Activated CD4-positive, alpha-beta T cell treated with anti-CD3 and anti-CD28 coated beads for 24 hours (primary cell): ENCODE data around the gene VMO1.
A peak's percentile ranks its signal among the peaks of the same experiment; 100 is the strongest.

Experiments used
- DNase-seq, 2 donors: peaks; one replicate each; pipeline ENCODE4 v3.0.0-alpha.2; 2020; ENCODE audit warnings: low read depth in 2 of 2

Gene VMO1

DNA sequence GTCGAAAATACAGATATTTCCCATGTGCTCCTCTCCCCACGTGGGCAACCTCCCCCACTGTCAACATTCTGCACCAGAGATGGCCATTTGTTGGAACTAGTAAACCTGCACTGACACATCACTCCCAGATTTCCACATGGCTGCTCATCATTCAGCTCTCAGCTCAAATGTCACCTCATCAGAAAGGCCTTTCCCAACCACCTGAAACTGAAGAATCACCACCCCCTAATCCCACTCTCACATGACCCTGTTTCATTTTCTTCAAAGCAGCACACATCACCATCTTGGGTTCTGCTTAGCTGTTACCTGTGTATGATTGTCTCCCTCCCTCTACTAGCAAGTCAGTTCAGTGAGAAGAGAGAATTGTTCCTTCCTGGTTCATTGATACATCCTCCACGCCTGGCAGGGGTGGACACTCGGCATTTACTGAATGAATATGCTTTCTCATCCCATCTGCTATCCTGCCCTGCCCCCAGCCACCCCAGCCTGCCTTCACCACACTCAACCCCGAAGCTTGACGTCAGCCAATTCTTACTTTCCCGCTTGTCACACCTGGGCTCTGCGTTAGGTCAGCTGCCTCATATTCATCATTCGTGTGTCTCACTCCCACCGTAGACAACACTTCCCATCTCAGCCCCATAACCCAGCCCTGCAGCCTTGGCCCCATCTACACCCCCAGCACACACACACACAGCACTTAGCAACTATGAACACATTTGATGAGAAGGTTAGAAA is 14.5 kb upstream of the VMO1 start:
- DNase-seq: no peak

DNA sequence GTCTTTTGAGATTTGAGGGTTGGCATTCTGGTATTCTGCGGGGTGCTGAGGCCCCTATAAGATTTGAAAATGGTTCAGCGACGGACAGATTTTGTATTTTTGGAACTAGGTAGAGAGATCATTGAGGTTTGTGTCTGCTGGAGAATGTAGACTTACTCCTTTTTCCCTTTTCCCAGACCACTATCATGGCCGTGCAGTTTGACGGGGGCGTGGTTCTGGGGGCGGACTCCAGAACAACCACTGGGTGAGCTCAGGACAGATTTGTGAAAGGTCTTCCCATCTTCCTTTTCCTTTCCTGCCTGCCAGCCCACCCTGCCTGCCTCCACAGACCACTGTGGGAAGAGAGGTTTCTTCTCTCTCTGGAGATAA is 10.4 kb upstream of the VMO1 start:
- no peak for DNase-seq

DNA sequence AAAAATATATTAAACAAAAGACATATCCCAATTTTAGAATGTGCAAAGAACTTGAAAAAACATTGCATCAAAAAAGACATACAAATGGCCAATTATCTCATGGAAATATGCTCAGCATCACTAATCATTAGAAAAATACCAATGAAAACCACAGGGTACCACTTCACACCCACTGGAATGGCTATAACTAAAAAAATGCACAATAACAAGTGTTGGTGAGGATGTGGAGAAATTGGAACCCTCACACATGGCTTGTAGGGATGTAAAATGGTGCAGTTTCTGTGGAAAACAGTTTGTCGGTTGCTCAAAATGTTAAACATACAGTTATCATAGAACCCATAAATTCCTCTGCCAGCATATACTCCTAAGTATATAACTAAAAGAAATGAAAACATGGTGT is 9.0 kb upstream of the VMO1 start:
- no peak for DNase-seq

DNA sequence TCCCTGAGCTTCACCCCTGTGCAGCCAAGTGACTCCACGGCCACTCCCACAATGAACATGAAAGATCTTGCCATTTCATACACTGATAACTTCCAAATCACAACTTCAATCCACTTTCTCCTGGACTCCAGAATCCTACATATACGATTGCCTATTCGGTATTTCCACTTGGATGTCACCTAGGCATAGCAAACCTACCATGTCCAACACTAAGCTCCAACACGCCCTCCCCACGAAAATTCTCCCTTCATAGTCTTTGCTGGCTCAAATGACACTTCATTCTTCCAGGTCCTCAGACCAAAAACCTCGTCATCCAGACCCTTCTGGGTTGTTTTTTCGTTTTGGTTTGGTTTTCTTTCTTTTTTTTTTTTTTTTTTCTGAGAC is 4.5 kb upstream of the VMO1 start:
- DNase-seq: no peak

DNA sequence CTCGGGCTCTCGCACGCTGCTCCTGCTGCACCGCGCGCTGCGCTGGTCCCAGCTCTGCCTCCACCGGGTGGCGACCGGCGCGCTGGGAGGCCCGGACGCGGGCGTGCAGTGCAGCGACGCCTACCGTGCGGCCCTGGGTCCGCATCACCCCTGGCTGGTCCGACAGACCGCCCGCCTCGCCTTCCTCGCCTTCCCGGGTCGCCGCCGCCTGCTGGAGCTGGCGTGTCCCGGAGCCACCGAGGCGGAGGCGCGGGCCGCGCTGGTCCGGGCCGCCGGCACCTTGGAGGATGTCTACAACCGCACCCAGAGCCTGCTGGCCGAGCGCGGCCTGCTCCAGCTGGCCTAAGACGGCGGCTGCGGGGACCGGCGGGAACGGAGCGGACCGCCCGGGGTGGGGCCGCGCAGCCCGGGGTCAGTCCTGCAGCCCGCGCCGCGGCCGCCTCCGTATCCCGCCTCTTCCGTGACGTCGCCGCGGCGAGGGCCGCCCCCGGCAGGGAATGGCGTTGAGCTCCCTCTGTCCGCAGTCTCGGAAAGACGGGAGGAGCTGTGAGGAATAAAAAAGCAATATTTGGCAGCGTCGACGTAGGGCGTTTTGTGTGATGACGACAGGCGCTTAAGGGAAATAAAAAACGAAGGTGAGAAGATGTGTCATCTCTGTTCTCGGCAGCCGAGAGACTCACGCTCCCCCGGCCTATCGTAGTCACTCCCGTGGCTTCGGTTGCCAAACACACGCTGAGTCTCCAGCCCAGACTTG is 4.0 kb upstream of the VMO1 start:
- peak; percentile 57 to 72 for DNase-seq

DNA sequence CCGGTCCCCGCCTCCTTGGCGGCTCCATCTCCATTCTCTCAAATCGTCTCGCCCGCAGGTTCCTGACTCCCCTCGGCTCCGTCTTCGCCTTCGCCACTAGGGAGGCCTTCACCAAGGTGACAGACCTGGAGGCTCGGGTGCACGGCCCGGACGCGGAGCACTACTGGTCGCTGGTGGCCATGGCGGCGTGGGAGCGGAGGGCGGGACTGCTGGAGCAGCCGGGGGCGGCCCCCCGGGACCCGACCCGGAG is 3.5 kb upstream of the VMO1 start:
- peak in 1 of 2 donors; percentile 12 for DNase-seq

DNA sequence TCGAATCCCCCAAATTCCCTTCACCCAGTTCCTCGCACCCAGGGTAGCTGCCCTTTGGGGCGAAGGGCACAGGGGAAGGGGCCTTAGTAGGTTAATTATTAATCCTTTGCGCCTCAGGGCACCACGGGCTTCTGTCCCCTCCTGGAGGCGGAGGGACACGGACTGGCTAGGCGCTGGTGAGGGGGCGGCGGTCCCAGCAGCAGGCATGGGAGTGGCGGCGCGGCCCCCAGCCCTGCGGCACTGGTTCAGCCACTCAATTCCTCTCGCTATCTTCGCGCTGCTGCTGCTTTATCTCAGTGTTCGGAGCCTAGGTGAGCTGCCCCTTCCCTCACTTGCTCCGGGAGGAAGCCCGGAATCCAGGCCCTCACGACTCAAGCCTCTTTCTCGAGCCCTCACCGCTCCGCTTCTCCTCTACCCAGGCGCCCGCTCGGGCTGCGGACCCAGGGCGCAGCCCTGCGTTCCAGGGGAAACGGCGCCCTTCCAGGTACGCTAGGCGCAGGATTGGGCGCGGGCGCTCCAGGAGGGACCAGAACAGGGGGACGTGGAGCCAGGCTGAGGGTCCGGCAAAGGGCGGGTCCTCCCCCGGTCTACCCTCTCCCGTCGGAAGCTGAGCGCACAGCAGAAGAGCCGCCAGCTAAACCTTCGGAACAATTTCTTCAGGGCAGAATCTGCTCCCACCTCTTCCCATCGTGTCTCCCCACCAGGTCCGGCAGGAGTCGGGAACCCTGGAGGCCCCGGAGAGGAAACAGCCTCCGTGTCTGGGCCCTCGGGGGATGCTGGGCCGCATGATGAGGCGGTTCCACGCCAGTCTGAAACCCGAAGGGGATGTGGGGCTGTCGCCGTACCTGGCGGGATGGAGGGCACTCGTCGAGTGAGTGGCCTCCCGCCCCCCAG is 2.9 kb upstream of the VMO1 start, which contains the start of gene GLTPD2:
GLTPD2 (plus strand) TSS at position 158 of the 894 bp plus-strand sequence; CDS start at position 206, 48 bp downstream.
- no peak for DNase-seq

DNA sequence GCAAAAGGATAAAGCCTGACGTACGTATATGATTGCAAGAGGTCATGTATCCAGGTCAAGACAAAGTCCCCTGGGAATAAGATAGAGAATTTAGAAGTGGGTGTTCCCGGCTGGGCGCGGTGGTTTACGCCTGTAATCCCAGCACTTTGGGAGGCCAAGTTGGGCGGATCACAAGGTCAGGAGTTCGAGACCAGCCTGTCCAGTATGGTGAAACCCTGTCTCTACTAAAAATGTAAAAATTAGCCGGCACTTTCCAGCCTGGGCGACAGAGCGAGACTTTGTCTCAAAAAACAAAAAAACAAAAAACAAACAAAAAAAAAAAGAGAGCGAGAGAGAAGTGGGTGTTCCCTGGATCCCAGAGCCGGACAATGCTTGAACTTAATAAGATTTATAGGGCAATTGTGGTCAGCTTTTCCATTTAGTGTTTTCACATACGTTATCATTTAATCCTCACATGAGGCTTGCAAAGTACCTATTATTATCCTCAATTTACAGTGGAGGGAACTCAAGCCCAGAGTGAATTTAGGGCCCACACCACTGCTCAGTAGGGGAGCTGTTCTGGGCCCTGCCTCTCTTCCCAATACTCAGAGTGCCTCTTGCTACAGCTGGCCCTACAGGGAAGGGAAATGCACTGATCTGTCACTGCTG is 2.1 kb upstream of the VMO1 start:
- DNase-seq: no peak

DNA sequence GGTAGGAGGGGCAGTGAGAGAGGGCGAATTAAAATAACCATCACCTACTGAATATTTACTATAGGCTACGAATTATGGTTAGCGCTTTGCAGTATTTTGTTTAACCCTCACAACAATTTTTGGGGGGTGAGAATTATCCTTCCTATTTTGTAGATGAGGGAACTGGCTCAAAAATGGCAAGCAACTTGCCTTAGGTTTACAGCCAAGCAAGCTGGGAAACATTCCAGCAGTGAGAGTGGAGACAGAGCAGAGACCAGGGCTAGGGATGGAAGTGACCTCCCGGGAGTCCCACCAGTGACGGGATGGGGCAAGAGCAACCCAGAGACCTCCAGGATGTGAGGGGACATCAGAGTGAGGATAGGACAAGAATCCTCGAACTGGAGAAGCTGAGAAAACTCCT is 352 bp upstream of the VMO1 start:
- DNase-seq: no peak

DNA sequence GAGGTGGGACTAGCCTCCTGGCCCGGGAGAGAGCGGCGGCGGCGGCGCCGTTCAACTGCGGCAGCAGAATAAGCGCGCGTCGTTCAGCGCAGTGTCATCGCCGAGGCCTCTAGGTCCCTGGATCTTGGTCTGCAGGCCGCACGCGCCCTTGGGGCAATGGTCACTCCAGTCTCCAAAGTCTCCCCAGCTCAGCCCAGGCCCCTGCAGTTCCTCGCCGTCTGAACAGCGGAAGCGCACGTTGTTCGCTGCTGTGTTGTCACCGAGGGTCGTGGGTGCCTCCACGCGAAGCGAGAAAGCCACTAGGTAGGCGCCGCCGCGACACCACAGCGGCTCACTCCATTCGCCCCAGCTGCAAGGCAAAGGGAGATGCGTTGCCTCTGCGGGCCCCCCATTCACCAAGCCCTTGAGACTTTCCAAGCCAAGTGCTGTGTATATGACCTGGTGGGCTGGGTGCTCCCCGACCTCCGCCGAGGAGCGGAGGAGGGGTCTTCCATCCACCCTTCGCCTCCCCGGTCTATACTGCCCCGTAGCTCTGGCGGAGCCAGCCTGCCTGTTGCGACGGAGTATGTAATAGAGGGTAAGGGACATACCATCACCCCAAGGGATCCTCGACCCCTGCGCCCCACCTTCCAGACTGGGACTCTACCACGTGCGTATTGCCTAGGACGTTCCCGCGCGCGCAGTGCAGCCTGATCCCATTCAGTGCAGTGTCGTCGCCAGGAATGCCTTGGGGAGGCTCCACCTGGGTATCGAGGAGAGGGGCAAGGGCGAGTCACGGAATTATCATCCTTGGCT is 656 bp downstream of the VMO1 start:
- no peak for DNase-seq

DNA sequence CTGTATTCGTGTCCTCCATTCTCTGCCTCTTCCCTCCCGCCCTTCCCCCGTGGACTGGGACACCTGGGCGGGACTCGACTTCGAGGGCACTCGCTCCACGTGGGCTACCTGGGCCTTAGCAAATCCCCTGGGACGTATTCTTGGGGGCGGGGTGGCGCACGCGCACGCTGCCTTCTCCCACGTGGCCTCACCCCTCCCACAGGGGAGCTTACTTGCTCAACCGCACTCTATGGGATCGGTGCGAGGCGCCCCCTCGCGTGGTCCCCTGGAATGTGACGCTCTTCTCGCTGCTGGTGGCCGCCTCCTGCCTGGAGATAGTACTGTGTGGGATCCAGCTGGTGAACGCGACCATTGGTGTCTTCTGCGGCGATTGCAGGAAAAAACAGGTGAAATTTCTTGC is 3.5 kb downstream of the VMO1 start:
- no peak for DNase-seq

DNA sequence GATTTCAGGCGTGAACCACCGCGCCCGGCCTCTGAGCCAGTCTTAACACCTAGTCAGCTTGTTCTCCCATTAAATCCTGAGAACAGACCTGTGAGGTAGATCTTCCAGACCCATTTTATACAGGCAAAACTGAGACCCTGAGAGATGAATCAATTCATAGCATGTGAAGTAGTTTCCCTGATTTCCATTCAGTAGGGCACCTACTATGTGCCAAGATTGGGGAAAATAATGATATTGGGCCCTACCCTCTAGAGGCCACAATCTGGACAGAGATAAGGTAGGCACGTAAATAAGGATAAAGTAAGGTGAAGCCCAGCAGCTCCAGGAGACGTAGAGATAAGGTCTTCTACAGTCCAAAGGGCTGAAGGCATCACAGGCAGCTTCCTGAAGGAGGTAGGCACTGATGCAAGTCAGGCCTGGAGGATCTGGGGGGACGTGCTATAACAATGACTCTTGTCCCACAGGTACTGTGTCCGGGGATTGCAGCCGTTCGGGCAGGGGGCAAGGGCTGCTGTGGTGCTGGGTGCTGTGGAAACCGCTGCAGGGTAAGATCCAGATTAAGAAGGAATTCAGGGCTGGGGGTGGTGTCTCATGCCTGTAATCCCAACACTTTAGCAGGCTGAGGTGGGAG is 5.7 kb downstream of the VMO1 start:
- DNase-seq: no peak

DNA sequence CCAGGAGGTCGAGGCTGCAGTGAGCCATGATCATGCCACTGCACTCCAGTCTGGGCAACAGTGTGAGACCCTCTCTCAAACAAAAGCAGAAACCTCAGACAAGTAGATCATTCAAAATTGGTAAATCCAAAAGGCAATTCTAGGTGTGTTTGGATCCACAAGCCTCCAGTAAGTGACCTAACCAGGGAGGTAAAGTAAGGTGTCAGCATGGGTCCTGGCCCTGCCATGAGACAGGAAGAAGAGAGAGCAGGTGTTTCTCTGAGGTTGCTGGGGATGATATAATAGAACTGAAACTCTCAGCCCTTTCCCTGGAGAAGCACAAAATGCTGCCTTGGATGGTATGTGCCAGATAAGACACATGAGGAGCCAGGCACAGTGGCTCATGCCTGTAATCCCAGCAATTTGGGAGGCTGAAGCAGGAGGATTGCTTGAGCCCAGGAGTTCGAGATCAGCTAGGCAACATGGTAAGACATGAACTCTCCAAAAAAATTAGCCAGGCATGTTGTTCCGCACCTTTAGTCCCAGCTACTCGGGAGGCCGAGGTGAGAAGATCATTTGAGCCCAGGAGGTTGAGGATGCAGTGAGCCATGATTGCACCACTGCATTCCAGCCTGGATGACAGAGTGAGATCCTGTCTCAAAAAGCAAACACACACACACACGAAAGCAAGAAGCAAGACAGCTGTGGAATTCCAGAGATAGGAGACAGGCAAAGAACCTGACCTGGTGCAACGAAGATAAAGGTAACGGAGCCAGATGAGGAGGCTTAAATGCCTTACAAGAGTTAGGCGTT is 8.0 kb downstream of the VMO1 start:
- no peak for DNase-seq

DNA sequence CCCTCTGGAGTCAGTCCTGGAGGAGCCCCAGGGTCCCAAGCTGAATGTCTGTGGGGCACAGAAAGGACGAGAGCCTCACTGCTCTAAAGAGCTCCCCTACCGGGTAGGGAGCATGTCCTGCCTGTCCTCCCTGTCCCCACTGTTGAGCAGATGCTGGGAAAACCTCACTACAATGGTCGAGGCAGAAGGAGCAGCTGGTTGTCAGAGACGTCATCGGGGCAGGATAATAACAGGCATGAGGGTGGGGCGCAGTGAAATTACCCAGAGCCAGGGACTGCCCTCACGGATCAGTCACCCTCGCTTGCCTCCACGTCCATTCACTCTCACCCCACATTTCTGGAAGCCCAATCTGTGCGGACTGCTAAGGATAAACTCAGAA is 13.9 kb downstream of the VMO1 start:
- no peak for DNase-seq

DNA sequence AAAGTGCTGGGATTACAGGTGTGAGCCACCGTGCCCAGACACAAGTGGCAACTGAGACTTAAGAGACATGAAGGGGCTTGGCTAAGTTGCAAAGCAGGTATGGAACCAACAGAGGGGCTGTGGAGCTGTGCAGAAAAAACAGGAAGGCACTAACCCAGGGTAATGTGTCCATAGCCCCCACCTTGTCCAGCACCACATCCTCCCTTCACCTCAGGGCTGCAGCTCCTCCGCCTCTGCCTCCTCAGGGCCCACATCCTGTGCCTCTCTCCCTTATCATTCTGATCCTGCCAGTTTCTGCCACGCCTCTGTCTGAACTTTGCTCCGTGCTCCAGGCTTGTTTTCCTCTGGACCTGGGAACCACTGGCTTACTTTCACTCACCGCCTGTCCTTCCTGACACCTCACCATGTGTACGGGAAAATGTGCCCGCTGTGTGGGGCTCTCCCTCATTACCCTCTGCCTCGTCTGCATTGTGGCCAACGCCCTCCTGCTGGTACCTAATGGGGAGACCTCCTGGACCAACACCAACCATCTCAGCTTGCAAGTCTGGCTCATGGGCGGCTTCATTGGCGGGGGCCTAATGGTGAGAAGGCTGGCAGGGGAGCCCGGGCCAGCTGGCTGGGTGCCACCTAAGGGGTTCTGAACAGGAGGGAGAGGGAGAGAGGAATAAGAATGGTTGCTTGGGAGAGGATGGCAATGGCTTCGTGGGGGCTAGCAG is 14.5 kb downstream of the VMO1 start, which contains the start of gene TM4SF5:
TM4SF5 (plus strand) TSS at position 368 of the 716 bp plus-strand sequence; CDS start at position 405, 37 bp downstream.
- DNase-seq: no peak

DNA sequence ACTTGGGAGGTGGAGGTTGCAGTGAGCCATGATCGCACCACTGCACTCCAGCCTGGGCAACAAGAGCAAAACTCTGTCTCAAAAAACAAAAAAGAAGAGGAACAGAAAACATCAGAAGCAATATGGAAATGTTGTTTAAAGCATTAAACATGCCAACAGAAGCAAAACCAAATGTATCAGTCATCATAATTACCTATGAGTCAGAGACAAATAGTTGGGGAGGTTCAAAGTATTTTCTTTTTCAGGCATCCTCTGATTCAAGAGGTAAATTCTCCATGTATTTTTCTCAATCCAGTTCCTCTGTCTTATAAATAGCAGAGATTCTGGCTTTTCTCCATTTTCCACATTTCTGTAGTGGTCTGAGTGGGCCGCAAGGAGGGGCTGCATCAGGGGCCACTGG is 16.5 kb downstream of the VMO1 start:
- no peak for DNase-seq

DNA sequence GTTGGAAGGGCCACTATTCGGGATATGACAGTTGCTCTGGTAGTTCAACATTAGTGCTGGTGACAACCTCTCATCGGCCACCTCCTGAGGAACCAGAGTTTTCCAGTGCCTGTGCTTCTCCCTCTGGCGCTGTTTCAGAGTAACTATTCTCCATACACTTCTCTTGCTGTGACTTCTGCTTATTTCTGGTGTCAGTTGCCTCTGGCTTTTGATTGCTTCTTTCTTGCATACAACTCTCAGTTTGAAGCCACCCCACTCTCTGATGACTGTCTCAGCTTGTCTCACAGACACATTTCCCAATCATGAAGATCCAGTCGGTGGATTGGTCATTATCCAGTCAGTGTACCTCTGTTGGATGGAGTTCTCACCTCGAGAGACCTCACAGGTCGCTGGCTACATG is 17.9 kb downstream of the VMO1 start:
- DNase-seq: no peak

DNA sequence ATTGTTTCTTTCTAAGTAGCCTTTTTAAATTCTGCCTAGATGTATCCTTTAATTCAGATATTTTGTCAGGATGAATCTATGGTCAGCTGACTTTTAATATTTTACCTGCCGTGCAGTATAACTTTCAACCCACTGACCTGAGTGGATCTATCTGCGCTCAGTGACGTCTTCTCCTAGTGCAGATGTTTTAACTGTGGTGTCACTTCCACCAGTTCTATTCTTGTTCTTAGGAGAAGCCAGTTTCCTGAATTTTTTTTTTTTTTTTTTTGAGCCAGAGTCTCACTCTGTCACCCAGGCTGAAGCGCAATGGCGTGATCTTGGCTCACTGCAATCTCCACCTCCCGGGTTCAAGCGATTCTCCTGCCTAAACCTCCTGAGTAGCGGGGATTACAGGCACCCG is 19.4 kb downstream of the VMO1 start:
- DNase-seq: no peak

DNA sequence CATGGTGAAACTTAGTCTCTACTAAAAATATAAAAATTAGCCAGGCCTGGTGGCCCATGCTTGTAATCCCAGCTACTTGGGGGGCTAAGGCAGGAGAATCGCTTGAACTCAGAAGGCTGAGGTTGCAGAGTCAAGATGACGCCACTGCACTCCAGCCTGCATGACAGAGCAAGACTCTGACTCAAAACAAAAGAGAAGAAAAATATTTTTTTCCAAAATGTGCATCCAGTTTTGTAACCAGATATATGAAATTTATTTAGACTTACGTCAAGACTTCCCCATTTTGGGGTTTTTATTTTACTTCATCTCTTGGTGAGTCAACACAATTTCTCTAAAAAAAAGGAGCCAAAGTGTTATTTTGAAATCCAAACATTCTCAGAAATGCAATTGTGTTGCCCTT is 20.0 kb downstream of the VMO1 start:
- no peak for DNase-seq
